Peyer's patch (tissue), 4 donors: ENCODE measurements around the gene HPD.

Experiments
- CTCF ChIP-seq, 6 experiments: fragments of 450-650 bp in 4 of 6; fragments of 200-600 bp in 2 of 6; sonication (generic) in 1 of 6; IDR thresholded peaks; one replicate each; pipeline ENCODE4 v1.5.1; 2017 to 2019; ENCODE audit warnings: antibody characterized with exemption in 6 of 6, mild to moderate bottlenecking in 3 of 6, moderate library complexity in 1 of 6
- POLR2A ChIP-seq, 2 donors: fragments of 450-650 bp; IDR thresholded peaks; one replicate each; pipeline ENCODE4 v1.5.1; 2017; ENCODE audit warnings: antibody characterized with exemption in 2 of 2, mild to moderate bottlenecking in 2 of 2, moderate library complexity in 2 of 2

GRCh38 chr12:121814429-121815119 is 44.1 kb downstream of the HPD start:
- TF ChIP-seq CTCF (IDR thresholded peaks at IDR 0.05), result no peak
- TF ChIP-seq POLR2A (IDR thresholded peaks at IDR 0.05), result no peak
